Neural crest cell (in vitro differentiated cells): ENCODE data around the gene OR4X1. TPM values are rescaled to one million over a fixed set of nuclear protein-coding genes. Genes with fewer than 3 reads are reported as not detected.
"Not testable (repeated sequence)": the region's sequence is repeated elsewhere in the genome, so short reads cannot be mapped to it uniquely, and the experiment has no call there.

Experiments used
- DNase-seq: peaks from one replicate; pipeline ENCODE4 v3.0.0; 2021; ENCODE audit warnings: low read depth, mixed read lengths, low spot score
- H3K27ac Mint-ChIP-seq: one replicate; pipeline ENCODE4 v1.8.0; 2021; ENCODE audit warnings: mild to moderate bottlenecking, mixed read lengths; ENCODE audit not compliant: unreplicated experiment
- H3K27me3 Mint-ChIP-seq: 2 replicates; pipeline ENCODE4 v1.8.0; 2021; ENCODE audit warnings: low read depth, mild to moderate bottlenecking, mixed read lengths
- H3K36me3 Mint-ChIP-seq: 2 replicates; pipeline ENCODE4 v1.8.0; 2021; ENCODE audit warnings: low read depth, mild to moderate bottlenecking, mixed read lengths
- H3K4me1 Mint-ChIP-seq: 2 replicates; pipeline ENCODE4 v1.8.0; 2021; ENCODE audit warnings: mixed read lengths
- H3K4me3 Mint-ChIP-seq: one replicate; pipeline ENCODE4 v1.8.0; 2021; ENCODE audit warnings: mild to moderate bottlenecking, mixed read lengths
- H3K9me3 Mint-ChIP-seq: 2 replicates; pipeline ENCODE4 v1.8.0; 2021; ENCODE audit warnings: mixed read lengths
- total RNA-seq: library from RNA; stranded (reverse); gene quantifications from 2 replicates; pipeline ENCODE4 v1.2.1, GENCODE V29; 2021
- TF ChIP-seq, protein P1 (sequence below): fragments of 200-600 bp; sonication (generic); conservative IDR thresholded peaks from 2 replicates; pipeline ENCODE4 v1.5.0; 2021; ENCODE audit warnings: antibody characterized with exemption, mild to moderate bottlenecking

Gene OR4X1
- total RNA-seq, 1 donor from 2014 or later: not detected

DNA sequence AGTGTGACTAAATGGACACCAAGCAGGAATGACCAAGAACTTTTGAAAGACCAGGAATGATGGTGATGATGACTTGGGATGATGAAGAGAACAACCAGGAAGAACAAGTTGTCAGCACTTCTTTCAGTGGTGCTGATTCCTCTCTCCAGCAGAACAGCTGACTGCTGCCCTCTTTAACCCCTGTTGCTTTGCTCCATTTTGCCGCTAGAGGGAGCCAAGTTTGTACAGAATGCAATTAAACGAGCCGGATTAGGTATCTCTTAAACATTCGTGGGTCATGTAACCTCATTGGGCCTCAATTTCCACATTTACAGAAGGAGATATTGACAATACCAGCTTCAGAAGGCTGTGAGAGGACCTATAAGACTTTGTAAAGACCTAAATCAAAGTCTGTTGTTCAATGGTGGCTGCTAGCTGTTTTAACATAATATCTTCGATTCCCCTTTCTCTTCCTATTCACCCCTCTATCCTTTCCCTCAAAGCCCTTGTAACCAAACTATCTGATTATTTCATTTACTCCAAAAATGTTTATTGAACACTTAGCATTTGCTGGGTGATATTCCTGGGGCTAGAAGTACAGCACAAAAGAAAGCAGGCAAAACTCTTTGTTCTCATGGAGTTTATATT lies 44.2 kb downstream of the OR4X1 start:
- Mint-ChIP-seq H3K4me3 (no peak overlapping the region), H3K36me3 (no peaks in the 10 kb centered on the region), H3K27ac (no peak overlapping the region), H3K27me3 (no peaks in the 10 kb centered on the region), H3K9me3 (peaks cover 23% of the 10 kb centered on the region), H3K4me1 (no peaks in the 10 kb centered on the region)
- TF ChIP-seq, protein P1, sequence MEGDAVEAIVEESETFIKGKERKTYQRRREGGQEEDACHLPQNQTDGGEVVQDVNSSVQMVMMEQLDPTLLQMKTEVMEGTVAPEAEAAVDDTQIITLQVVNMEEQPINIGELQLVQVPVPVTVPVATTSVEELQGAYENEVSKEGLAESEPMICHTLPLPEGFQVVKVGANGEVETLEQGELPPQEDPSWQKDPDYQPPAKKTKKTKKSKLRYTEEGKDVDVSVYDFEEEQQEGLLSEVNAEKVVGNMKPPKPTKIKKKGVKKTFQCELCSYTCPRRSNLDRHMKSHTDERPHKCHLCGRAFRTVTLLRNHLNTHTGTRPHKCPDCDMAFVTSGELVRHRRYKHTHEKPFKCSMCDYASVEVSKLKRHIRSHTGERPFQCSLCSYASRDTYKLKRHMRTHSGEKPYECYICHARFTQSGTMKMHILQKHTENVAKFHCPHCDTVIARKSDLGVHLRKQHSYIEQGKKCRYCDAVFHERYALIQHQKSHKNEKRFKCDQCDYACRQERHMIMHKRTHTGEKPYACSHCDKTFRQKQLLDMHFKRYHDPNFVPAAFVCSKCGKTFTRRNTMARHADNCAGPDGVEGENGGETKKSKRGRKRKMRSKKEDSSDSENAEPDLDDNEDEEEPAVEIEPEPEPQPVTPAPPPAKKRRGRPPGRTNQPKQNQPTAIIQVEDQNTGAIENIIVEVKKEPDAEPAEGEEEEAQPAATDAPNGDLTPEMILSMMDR: peak; percentile 65
- DNase-seq: peak; percentile 48

DNA sequence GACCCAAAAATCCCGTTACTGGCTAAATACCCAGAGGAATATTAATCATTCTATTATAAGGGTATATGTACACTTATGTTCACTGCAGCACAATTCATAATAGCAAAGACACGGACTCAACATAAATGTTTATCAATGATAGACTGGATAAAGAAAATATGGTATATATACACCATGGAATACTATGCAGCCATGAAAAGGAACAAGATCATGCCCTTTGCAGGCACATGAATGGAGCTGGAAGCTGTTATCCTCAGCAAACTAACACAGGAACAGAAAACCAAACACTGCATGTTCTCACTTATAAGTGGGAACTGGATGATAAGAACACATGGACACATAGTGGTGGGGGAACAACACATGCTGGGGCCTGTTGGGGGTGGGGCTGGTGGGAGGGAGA lies 49.9 kb downstream of the OR4X1 start:
- peaks cover 13% of the 10 kb centered on the region for H3K9me3 Mint-ChIP-seq
- not testable (repeated sequence) for DNase-seq, H3K27me3 Mint-ChIP-seq, H3K36me3 Mint-ChIP-seq, H3K4me1 Mint-ChIP-seq, H3K27ac Mint-ChIP-seq, H3K4me3 Mint-ChIP-seq

Other genes starting within 250 kb of the OR4X1 start
- gene OR4B1, start 47.1 kb upstream of the OR4X1 start, total RNA-seq: not detected in 2 replicates
- gene OR4X2, start 18.8 kb upstream of the OR4X1 start, total RNA-seq: not detected in 2 replicates
- not detected in 2 replicates for gene OR4S1, start 42.4 kb downstream of the OR4X1 start, total RNA-seq
- gene OR4C3, start 61.1 kb downstream of the OR4X1 start, total RNA-seq: not detected in 2 replicates
- not detected in 2 replicates for gene OR4C5, start 102.6 kb downstream of the OR4X1 start, total RNA-seq
- not detected in 2 replicates for gene OR4A47, start 224.9 kb downstream of the OR4X1 start, total RNA-seq